Kidney (tissue), 14 donors: ENCODE measurements around the gene FASN. TPM values are rescaled to one million over a fixed set of nuclear protein-coding genes. Genes with fewer than 3 reads are reported as not detected.

ENCODE experiments used
- DNase-seq, 5 donors: peaks; one replicate each; pipeline ENCODE4 v3.0.0-alpha.2; 2013 to 2020
- FAIRE-seq: peaks from 2 replicates; lab custom pipeline; 2012; peaks lifted over from hg19 to GRCh38; lab: Jason Lieb, UNC
- H3K27ac ChIP-seq, 2 donors: one replicate each; pipeline ENCODE4 v1.7.0; 2013; ENCODE audit warnings: low read depth in 2 of 2, low read length in 2 of 2, inconsistent platforms in 1 of 2
- H3K27me3 ChIP-seq: one replicate; pipeline ENCODE4 v1.7.1; 2013; ENCODE audit warnings: low read length, inconsistent platforms; ENCODE audit not compliant: control insufficient read depth, insufficient read depth
- H3K36me3 ChIP-seq, 3 donors: one replicate each; pipeline versions ENCODE4 v1.7.0 to v1.7.1; 2013; ENCODE audit warnings: low read length in 3 of 3, control low read depth in 1 of 3, inconsistent platforms in 1 of 3; ENCODE audit not compliant: insufficient read depth in 3 of 3, control insufficient read depth in 2 of 3
- H3K4me1 ChIP-seq, 3 donors: one replicate each; pipeline versions ENCODE4 v1.7.0 to v1.7.1; 2013; ENCODE audit warnings: low read length in 3 of 3, inconsistent platforms in 1 of 3, low read depth in 1 of 3; ENCODE audit not compliant: control insufficient read depth in 2 of 3, insufficient read depth in 2 of 3
- H3K4me3 ChIP-seq, 3 donors: one replicate each; pipeline versions ENCODE4 v1.7.0 to v1.8.1; 2013; ENCODE audit warnings: low read length in 3 of 3, control low read depth in 1 of 3, inconsistent platforms in 1 of 3
- H3K9ac ChIP-seq, 3 donors: one replicate each; pipeline versions ENCODE4 v1.7.0 to v1.7.1; 2013; ENCODE audit warnings: low read length in 3 of 3, control low read depth in 1 of 3, inconsistent platforms in 1 of 3
- H3K9me3 ChIP-seq, 3 donors: one replicate each; pipeline versions ENCODE4 v1.7.0 to v1.7.1; 2013; ENCODE audit warnings: low read length in 3 of 3, control low read depth in 1 of 3, inconsistent platforms in 1 of 3; ENCODE audit not compliant: control insufficient read depth in 2 of 3, insufficient read depth in 1 of 3
- intact Hi-C: fragments of 100-400 bp; cut with DNase I; formaldehyde crosslinking; loops from one replicate; pipeline ENCODE4 v1.11.1; 2022
- polyA plus RNA-seq: library from polyadenylated mRNA; stranded (reverse); fragments of 350-450 nt; fragmentation: Illumina TruSeq; extraction: RNeasy Lipid Tissue Mini Kit (QIAGEN cat#74804); gene quantifications from one replicate; pipeline ENCODE4 v1.2.3, GENCODE V29; 2014; ENCODE audit warnings: low read depth, low replicate concordance; ENCODE audit not compliant: insufficient read depth
- total RNA-seq: library from RNA; stranded (reverse); fragmentation: NEBNext Ultra II Directional; extraction: Animal tissue kit (Norgen Biotek cat#: 25700); gene quantifications from one replicate; pipeline ENCODE4 v1.2.1, GENCODE V29; 2021
- TF ChIP-seq, protein P1 (sequence below): IDR thresholded peaks from 3 replicates; pipeline ENCODE4 v1.5.1; 2012; ENCODE audit warnings: mild to moderate bottlenecking, moderate library complexity, borderline replicate concordance; ENCODE audit not compliant: insufficient read depth; ENCODE audit errors: extremely low read depth
- donor health status: control.
- donor health status: control.
- donor health status: control.
- donor health status: control.
- donor health status: control.
- donor health status: DM: yes; HTN: yes; CAD: no.
- donor health status: Normal renal cell carcinoma (clear cell type).

Gene FASN
- total and polyA plus RNA-seq, 2 donors from 2014 or later = 13.6 to 43.3 TPM

DNA sequence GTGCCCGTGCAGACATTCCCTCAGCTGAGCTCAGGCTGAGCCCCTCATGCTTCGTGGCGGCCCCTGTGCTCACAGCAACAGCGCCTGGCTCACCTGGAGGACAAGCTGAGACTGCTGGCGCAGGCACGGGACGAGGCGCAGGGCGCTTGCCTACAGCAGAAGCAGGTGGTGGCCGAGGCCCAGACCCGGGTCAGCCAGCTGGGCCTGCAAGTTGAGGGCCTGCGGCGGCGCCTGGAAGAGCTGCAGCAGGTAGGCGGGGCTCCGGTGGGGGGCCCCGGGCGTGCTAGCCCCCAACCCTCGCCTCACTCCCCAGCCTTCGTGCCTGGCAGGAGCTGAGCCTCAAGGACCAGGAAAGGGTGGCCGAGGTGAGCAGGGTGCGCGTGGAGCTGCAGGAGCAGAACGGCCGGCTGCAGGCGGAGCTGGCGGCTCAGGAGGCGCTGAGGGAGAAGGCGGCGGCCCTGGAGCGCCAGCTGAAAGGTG, 68.0 kb downstream of the FASN start:
- intact Hi-C loops = loop anchor here (10.0 kb wide), 1 partner anchor 125 kb away; no protein-coding TSS in a partner anchor
- FAIRE-seq (no peak), DNase-seq (no peak)
- H3K9me3 ChIP-seq = no peaks in the 10 kb centered on the region
- peaks cover 0 to 3% (median 0%) of the 10 kb centered on the region in 3 donors for H3K36me3 ChIP-seq
- TF ChIP-seq, protein P1, sequence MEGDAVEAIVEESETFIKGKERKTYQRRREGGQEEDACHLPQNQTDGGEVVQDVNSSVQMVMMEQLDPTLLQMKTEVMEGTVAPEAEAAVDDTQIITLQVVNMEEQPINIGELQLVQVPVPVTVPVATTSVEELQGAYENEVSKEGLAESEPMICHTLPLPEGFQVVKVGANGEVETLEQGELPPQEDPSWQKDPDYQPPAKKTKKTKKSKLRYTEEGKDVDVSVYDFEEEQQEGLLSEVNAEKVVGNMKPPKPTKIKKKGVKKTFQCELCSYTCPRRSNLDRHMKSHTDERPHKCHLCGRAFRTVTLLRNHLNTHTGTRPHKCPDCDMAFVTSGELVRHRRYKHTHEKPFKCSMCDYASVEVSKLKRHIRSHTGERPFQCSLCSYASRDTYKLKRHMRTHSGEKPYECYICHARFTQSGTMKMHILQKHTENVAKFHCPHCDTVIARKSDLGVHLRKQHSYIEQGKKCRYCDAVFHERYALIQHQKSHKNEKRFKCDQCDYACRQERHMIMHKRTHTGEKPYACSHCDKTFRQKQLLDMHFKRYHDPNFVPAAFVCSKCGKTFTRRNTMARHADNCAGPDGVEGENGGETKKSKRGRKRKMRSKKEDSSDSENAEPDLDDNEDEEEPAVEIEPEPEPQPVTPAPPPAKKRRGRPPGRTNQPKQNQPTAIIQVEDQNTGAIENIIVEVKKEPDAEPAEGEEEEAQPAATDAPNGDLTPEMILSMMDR = no peak
- H3K4me3 ChIP-seq = no peak overlapping the region
- no peaks in the 10 kb centered on the region for H3K27me3 ChIP-seq
- no peak overlapping the region for H3K27ac ChIP-seq
- no peak overlapping the region for H3K9ac ChIP-seq
- H3K4me1 ChIP-seq = peaks cover 0 to 13% (median 0%) of the 10 kb centered on the region in 3 donors

DNA sequence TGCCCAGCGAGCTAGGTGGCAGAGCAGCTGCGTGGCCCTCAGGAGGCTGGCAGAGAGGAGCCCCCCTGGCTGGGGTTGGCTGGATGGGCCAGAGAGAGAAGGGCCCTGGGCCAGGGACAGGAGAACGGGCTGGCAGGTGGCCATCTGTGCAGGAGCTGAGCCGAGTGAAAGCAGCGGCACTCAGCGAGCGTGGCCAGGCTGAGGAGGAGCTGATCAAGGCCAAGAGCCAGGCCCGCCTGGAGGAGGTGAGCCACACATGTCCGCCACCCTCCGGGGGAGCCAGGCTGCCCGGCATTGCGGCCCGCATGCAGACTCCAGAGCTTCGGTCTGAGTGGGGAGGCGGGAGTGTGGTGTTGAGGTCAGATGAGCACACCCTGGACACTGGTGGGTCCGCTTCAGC, 68.6 kb downstream of the FASN start:
- H3K4me3 ChIP-seq = no peak overlapping the region
- intact Hi-C loops = no loop called here
- H3K9ac ChIP-seq = no peak overlapping the region
- DNase-seq (no peak), FAIRE-seq (no peak)
- H3K36me3 ChIP-seq = no peaks in the 10 kb centered on the region
- TF ChIP-seq, protein P1 = no peak
- no peak overlapping the region for H3K27ac ChIP-seq
- H3K27me3 ChIP-seq = no peaks in the 10 kb centered on the region
- no peaks in the 10 kb centered on the region for H3K9me3 ChIP-seq
- H3K4me1 ChIP-seq = peaks cover 0 to 13% (median 0%) of the 10 kb centered on the region in 3 donors

DNA sequence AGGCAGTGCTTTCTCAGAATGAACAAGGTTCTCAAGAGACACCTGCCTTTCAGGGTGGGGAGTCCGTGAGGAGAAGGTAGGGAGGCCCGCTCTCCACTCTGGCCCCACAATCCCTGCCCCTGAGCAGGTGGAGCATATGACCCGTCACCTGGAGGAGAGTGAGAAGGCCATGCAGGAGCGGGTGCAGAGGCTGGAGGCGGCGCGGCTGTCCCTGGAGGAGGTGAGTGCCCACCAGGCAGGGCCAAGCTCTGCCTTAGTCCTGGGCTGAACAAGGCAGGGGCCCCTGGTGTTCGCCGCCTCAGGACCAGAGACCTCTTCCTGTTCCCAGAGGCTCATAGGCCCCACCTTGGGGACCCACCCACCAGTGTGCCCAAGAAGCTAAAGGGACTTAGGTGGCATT, 69.1 kb downstream of the FASN start:
- Histone ChIP-seq H3K27ac (no peak overlapping the region), H3K9me3 (no peaks in the 10 kb centered on the region), H3K36me3 (no peaks in the 10 kb centered on the region), H3K4me1 (peaks cover 0 to 15% (median 0%) of the 10 kb centered on the region in 3 donors), H3K27me3 (no peaks in the 10 kb centered on the region), H3K9ac (no peak overlapping the region), H3K4me3 (no peak overlapping the region)
- DNase-seq = no peak
- intact Hi-C loops = no loop called here
- no peak for FAIRE-seq
- TF ChIP-seq, protein P1 = no peak

Other genes starting within 250 kb of the FASN start
- 482 TPM for gene P4HB, start 237.7 kb downstream of the FASN start, total RNA-seq
- 411 TPM for gene P4HB, start 237.7 kb downstream of the FASN start, polyA plus RNA-seq
- gene ARHGDIA, start 226.9 kb downstream of the FASN start, total RNA-seq = 453 TPM
- gene ARHGDIA, start 226.9 kb downstream of the FASN start, polyA plus RNA-seq = 424 TPM
- 59.3 TPM for gene ALYREF, start 206.7 kb downstream of the FASN start, total RNA-seq
- gene ALYREF, start 206.7 kb downstream of the FASN start, polyA plus RNA-seq = 45.3 TPM
- 88.6 TPM for gene ANAPC11, start 206.5 kb downstream of the FASN start, total RNA-seq
- 220 TPM for gene ANAPC11, start 206.5 kb downstream of the FASN start, polyA plus RNA-seq
- gene NPB, start 196.0 kb downstream of the FASN start, total RNA-seq = 0.66 TPM
- gene NPB, start 196.0 kb downstream of the FASN start, polyA plus RNA-seq = 1.4 TPM
- gene PCYT2, start 186.8 kb downstream of the FASN start, total RNA-seq = 28.4 TPM
- gene PCYT2, start 186.8 kb downstream of the FASN start, polyA plus RNA-seq = 104 TPM
- 25.2 TPM for gene SIRT7, start 180.1 kb downstream of the FASN start, total RNA-seq
- gene SIRT7, start 180.1 kb downstream of the FASN start, polyA plus RNA-seq = 17.4 TPM
- gene MAFG, start 170.5 kb downstream of the FASN start, total RNA-seq = 18.2 TPM
- gene MAFG, start 170.5 kb downstream of the FASN start, polyA plus RNA-seq = 8.3 TPM
- 14.2 TPM for gene PYCR1, start 160.9 kb downstream of the FASN start, total RNA-seq
- gene PYCR1, start 160.9 kb downstream of the FASN start, polyA plus RNA-seq = 7.9 TPM
- gene MYADML2, start 151.0 kb downstream of the FASN start, total RNA-seq = not detected
- not detected for gene MYADML2, start 151.0 kb downstream of the FASN start, polyA plus RNA-seq
- gene NOTUM, start 137.0 kb downstream of the FASN start, total RNA-seq = not detected
- gene NOTUM, start 137.0 kb downstream of the FASN start, polyA plus RNA-seq = not detected
- gene ASPSCR1, start 120.6 kb downstream of the FASN start, total RNA-seq = 35.2 TPM
- 57.5 TPM for gene ASPSCR1, start 120.6 kb downstream of the FASN start, polyA plus RNA-seq
- gene CENPX, start 75.4 kb downstream of the FASN start, total RNA-seq = 36.9 TPM
- 93.2 TPM for gene CENPX, start 75.4 kb downstream of the FASN start, polyA plus RNA-seq
- 9.9 TPM for gene LRRC45, start 74.9 kb downstream of the FASN start, total RNA-seq
- 9.9 TPM for gene LRRC45, start 74.9 kb downstream of the FASN start, polyA plus RNA-seq
- gene RAC3, start 66.6 kb downstream of the FASN start, total RNA-seq = 2.6 TPM
- 13.1 TPM for gene RAC3, start 66.6 kb downstream of the FASN start, polyA plus RNA-seq
- gene DCXR, start 60.5 kb downstream of the FASN start, total RNA-seq = 102 TPM
- gene DCXR, start 60.5 kb downstream of the FASN start, polyA plus RNA-seq = 551 TPM
- 29.8 TPM for gene RFNG, start 46.4 kb downstream of the FASN start, total RNA-seq
- gene RFNG, start 46.4 kb downstream of the FASN start, polyA plus RNA-seq = 47.3 TPM
- gene GPS1, start 46.3 kb downstream of the FASN start, total RNA-seq = 99.3 TPM
- 149 TPM for gene GPS1, start 46.3 kb downstream of the FASN start, polyA plus RNA-seq
- gene DUS1L, start 32.4 kb downstream of the FASN start, total RNA-seq = 84.8 TPM
- 102 TPM for gene DUS1L, start 32.4 kb downstream of the FASN start, polyA plus RNA-seq
- 79.4 TPM for gene CCDC57, start 114.6 kb upstream of the FASN start, total RNA-seq
- 46.7 TPM for gene CCDC57, start 114.6 kb upstream of the FASN start, polyA plus RNA-seq
- gene SLC16A3, start 130.8 kb upstream of the FASN start, total RNA-seq = 85.7 TPM
- 28.8 TPM for gene SLC16A3, start 130.8 kb upstream of the FASN start, polyA plus RNA-seq
- gene CSNK1D, start 175.5 kb upstream of the FASN start, total RNA-seq = 160 TPM
- 69.7 TPM for gene CSNK1D, start 175.5 kb upstream of the FASN start, polyA plus RNA-seq
- gene CD7, start 219.4 kb upstream of the FASN start, total RNA-seq = 9.2 TPM
- gene CD7, start 219.4 kb upstream of the FASN start, polyA plus RNA-seq = 1.0 TPM
- 87.5 TPM for gene SECTM1, start 235.5 kb upstream of the FASN start, total RNA-seq
- 15.4 TPM for gene SECTM1, start 235.5 kb upstream of the FASN start, polyA plus RNA-seq